ENCODE data around the gene CXCR6.

The CXCR6 gene

GRCh38 chr3:45951946-45952345 is 8.7 kb downstream of the CXCR6 start:
- TF ChIP-seq CTCF (IDR thresholded peaks at IDR 0.05; ENCODE audit: borderline replicate concordance, extremely low read depth, low read length, poor library complexity, severe bottlenecking) = no peak
- TF ChIP-seq EZH2 (IDR thresholded peaks at IDR 0.05; ENCODE audit: borderline replicate concordance, low read depth, low read length, severe bottlenecking) = no peak
- H3K79me2 ChIP-seq (ENCODE audit: insufficient read depth, low read length) = peaks cover 5% of the 10 kb centered on the region; the same call in 1 of the 2 replicates
- H4K20me1 ChIP-seq (ENCODE audit: insufficient read depth, low read length) = no peaks in the 10 kb centered on the region
- H3K4me2 ChIP-seq (ENCODE audit: insufficient read depth, low read length) = no peak overlapping the region
- no peaks in the 10 kb centered on the region for H3K9me3 ChIP-seq (ENCODE audit: insufficient read depth, low read length, severe bottlenecking)
- ATAC-seq (ENCODE audit: insufficient read depth, low read depth) (no peak), DNase-seq (no peak)
- H3K27me3 ChIP-seq (ENCODE audit: insufficient read depth, low read length, poor library complexity) = no peaks in the 10 kb centered on the region
- H3K36me3 ChIP-seq (ENCODE audit: insufficient read depth, low read length) = peaks cover 98% of the 10 kb centered on the region
- no peak overlapping the region for H3K9ac ChIP-seq (ENCODE audit: low read depth, low read length)
- H3K4me3 ChIP-seq (ENCODE audit: low read depth in 1 of 2, low read length in 2 of 2) = no peak overlapping the region
- H2AFZ ChIP-seq (ENCODE audit: low read depth, low read length) = no peak overlapping the region
- 0 out of 2 replicates have a peak, but pooled peaks cover 4% of the 10 kb centered on the region for H3K4me1 ChIP-seq (ENCODE audit: insufficient read depth, low read length)
- H3K27ac ChIP-seq (ENCODE audit: low read length) = no peak overlapping the region

GRCh38 chr3:45952456-45952855 is 9.2 kb downstream of the CXCR6 start:
- no peak for TF ChIP-seq EZH2 (IDR thresholded peaks at IDR 0.05; ENCODE audit: borderline replicate concordance, low read depth, low read length, severe bottlenecking)
- TF ChIP-seq CTCF (IDR thresholded peaks at IDR 0.05; ENCODE audit: borderline replicate concordance, extremely low read depth, low read length, poor library complexity, severe bottlenecking) = no peak
- Histone ChIP-seq H3K27ac (ENCODE audit: low read length) (peak overlapping the region; percentile 35; the same call in 1 of the 2 replicates), H4K20me1 (ENCODE audit: insufficient read depth, low read length) (no peaks in the 10 kb centered on the region), H3K27me3 (ENCODE audit: insufficient read depth, low read length, poor library complexity) (no peaks in the 10 kb centered on the region), H3K4me2 (ENCODE audit: insufficient read depth, low read length) (no peak overlapping the region), H3K9me3 (ENCODE audit: insufficient read depth, low read length, severe bottlenecking) (no peaks in the 10 kb centered on the region), H3K9ac (ENCODE audit: low read depth, low read length) (no peak overlapping the region), H3K4me3 (ENCODE audit: low read depth in 1 of 2, low read length in 2 of 2) (no peak overlapping the region), H2AFZ (ENCODE audit: low read depth, low read length) (no peak overlapping the region), H3K4me1 (ENCODE audit: insufficient read depth, low read length) (no peaks in the 10 kb centered on the region), H3K79me2 (ENCODE audit: insufficient read depth, low read length) (peaks cover 3% of the 10 kb centered on the region; the same call in 1 of the 2 replicates), H3K36me3 (ENCODE audit: insufficient read depth, low read length) (peaks cover 98% of the 10 kb centered on the region)
- ATAC-seq (ENCODE audit: insufficient read depth, low read depth) = no peak
- no peak for DNase-seq

GRCh38 chr3:45953536-45953935 is 10.3 kb downstream of the CXCR6 start:
- Histone ChIP-seq H3K4me2 (ENCODE audit: insufficient read depth, low read length) (no peak overlapping the region), H4K20me1 (ENCODE audit: insufficient read depth, low read length) (no peaks in the 10 kb centered on the region), H3K27ac (ENCODE audit: low read length) (no peak overlapping the region), H3K9me3 (ENCODE audit: insufficient read depth, low read length, severe bottlenecking) (no peaks in the 10 kb centered on the region), H3K4me1 (ENCODE audit: insufficient read depth, low read length) (no peaks in the 10 kb centered on the region), H2AFZ (ENCODE audit: low read depth, low read length) (no peak overlapping the region), H3K4me3 (ENCODE audit: low read depth in 1 of 2, low read length in 2 of 2) (no peak overlapping the region), H3K27me3 (ENCODE audit: insufficient read depth, low read length, poor library complexity) (no peaks in the 10 kb centered on the region), H3K36me3 (ENCODE audit: insufficient read depth, low read length) (peaks cover 98% of the 10 kb centered on the region), H3K9ac (ENCODE audit: low read depth, low read length) (no peak overlapping the region), H3K79me2 (ENCODE audit: insufficient read depth, low read length) (peaks cover 3% of the 10 kb centered on the region; the same call in 1 of the 2 replicates)
- no peak for DNase-seq
- no peak for TF ChIP-seq EZH2 (IDR thresholded peaks at IDR 0.05; ENCODE audit: borderline replicate concordance, low read depth, low read length, severe bottlenecking)
- no peak for TF ChIP-seq CTCF (IDR thresholded peaks at IDR 0.05; ENCODE audit: borderline replicate concordance, extremely low read depth, low read length, poor library complexity, severe bottlenecking)
- no peak for ATAC-seq (ENCODE audit: insufficient read depth, low read depth)

GRCh38 chr3:45954306-45954705 is 11.0 kb downstream of the CXCR6 start:
- no peaks in the 10 kb centered on the region for H3K9me3 ChIP-seq (ENCODE audit: insufficient read depth, low read length, severe bottlenecking)
- H3K9ac ChIP-seq (ENCODE audit: low read depth, low read length) = no peak overlapping the region
- no peaks in the 10 kb centered on the region for H3K27me3 ChIP-seq (ENCODE audit: insufficient read depth, low read length, poor library complexity)
- DNase-seq (no peak), ATAC-seq (ENCODE audit: insufficient read depth, low read depth) (no peak)
- no peak overlapping the region for H3K4me3 ChIP-seq (ENCODE audit: low read depth in 1 of 2, low read length in 2 of 2)
- H3K27ac ChIP-seq (ENCODE audit: low read length) = peak overlapping the region; percentile 38
- peaks cover 3% of the 10 kb centered on the region; the same call in 1 of the 2 replicates for H3K79me2 ChIP-seq (ENCODE audit: insufficient read depth, low read length)
- no peaks in the 10 kb centered on the region for H3K4me1 ChIP-seq (ENCODE audit: insufficient read depth, low read length)
- TF ChIP-seq EZH2 (IDR thresholded peaks at IDR 0.05; ENCODE audit: borderline replicate concordance, low read depth, low read length, severe bottlenecking) (no peak), CTCF (IDR thresholded peaks at IDR 0.05; ENCODE audit: borderline replicate concordance, extremely low read depth, low read length, poor library complexity, severe bottlenecking) (no peak)
- H4K20me1 ChIP-seq (ENCODE audit: insufficient read depth, low read length) = no peaks in the 10 kb centered on the region
- H3K4me2 ChIP-seq (ENCODE audit: insufficient read depth, low read length) = no peak overlapping the region
- peaks cover 98% of the 10 kb centered on the region for H3K36me3 ChIP-seq (ENCODE audit: insufficient read depth, low read length)
- H2AFZ ChIP-seq (ENCODE audit: low read depth, low read length) = no peak overlapping the region

Measured in DND-41 (cell line).